Renal cortical epithelial cell (primary cell): ENCODE results near the gene CSAD. TPM values are rescaled to one million over a fixed set of nuclear protein-coding genes. Genes with fewer than 3 reads are reported as not detected.

Experiments
- DNase-seq: peaks from one replicate; pipeline ENCODE4 v3.0.0-alpha.2; 2011; ENCODE audit warnings: low read depth
- total RNA-seq: library from RNA; depleted of rRNA; stranded (reverse); fragments of >200 nt; gene quantifications from 2 replicates; pipeline ENCODE4 v1.2.3, GENCODE V29; 2014

CSAD gene
- total RNA-seq, 1 donor from 2014 or later: 9.1 TPM

DNA sequence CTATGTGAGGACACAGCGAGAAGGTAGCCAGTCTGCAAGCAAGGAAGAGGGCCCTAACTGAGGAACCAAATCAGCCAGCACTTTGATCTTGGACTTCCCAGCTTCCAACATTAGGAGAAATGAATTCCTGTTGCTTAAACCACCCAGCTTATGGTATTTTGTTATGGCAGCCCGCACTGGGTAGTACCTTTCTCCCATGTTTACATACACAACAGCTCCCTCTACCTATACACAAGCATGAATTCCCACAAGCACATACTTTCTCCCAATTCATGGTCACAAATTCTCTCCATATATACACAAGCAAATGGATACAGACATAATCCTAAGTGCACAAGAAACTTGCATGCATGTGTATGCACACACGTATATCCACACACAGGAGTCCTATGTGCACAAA lies 19.0 kb upstream of the CSAD start:
- DNase-seq: no peak

DNA sequence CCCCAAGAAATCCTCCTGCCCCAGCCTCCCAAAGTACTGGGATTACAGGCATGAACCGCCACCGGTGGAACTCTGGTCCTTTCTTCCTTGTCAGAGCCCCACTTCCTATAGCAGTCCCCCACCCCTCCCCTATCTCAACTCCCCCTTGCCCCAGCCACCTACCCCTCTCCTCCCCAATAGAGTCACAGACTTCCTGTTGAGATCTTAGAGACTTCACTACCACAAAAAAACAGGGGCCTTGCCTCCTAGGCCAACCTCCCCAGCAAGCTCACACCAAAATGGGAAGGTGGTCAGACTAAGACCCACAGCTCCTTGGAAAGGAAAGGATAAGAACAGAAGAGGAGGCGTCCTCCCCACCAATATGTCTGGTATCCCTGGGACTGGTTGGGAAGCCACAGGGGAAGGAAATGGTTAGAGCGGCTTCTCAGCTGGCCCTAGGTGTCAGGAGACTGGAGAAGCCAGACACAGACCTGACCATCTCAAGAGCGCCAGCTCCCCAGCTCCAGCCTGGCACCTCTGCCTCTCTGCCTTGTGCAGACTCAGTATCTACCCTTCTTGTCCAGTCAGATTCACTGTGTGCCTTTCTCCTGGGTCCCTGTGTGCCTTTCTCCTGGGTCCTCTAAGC lies 17.9 kb upstream of the CSAD start:
- no peak for DNase-seq

DNA sequence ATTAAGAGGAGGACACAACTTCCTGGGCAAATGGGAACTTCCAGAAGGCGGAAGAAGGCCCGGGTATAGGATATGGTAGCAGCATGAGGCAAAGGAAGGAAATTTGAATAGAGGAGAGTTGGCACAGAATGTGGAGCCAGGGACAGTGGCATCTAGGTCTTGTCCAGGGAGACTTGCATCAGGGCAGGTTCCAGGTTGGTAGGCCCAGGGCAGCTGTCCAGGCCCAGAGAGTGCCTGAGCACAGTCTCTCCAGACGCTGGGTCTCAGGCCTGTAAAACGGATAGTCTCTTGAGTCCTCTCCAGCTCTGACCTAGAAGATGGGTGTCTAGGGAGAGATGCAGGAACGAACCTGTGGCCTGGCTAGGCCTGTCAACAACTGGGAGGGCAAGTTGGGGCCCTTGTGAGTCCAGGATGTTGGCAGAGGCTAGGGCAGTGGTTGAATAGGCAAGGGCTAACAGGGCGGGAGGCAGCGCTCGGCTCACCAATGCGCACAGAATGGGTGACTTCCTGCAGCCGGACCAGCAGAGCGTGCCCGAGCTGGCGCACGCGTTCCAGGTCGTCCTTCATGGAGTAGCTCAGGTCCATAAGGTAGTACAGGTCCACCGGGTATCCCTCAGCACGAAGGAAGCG lies 16.4 kb upstream of the CSAD start:
- DNase-seq: peak; percentile 43

DNA sequence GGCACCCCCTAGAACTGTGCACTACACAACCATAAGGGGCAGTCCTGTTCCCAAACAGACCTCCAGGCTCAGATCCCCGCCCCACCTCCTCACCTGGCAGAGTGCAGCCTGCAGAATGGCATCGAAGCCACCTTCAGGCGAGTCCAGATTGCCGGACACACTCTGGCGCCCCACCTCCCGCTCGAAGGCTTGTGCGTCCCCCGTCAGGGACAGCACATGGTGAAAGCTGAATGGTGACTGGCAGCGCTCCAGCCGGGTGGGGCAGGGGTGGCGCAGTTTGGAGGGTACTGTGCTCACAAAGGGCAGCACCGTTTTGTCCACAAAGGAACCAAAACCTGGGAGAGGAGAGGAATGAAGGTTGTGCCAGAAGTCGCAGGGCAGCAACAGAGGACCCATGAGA lies 15.8 kb upstream of the CSAD start:
- DNase-seq: no peak

GRCh38 chr12:53195516-53196420 lies 15.0 kb upstream of the CSAD start:
- no peak for DNase-seq

GRCh38 chr12:53194973-53195372 lies 14.2 kb upstream of the CSAD start:
- DNase-seq: no peak

- DNase-seq: no peak
These were observed 13.4 kb upstream of the CSAD start for GRCh38 chr12:53193985-53194716.

DNA sequence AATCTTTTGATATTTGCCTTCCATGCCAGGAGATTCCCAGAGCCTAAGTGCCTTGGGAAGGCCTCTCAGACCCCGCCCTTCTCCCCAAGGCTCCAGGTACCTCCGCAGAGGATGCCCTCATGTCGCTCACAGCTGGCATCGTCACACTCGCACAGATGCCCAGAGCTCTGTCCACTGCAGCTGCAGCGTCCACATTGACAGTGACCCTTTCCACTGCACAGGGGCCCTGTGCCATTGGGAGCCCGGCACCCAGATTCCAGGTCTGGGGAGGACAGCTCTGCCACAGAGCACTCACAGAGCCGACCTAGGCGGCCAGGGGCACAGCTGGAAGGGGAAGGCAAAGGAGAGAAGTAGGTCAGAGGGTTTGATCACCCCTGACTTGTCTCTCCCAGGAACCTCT lies 12.3 kb upstream of the CSAD start:
- DNase-seq: no peak

DNA sequence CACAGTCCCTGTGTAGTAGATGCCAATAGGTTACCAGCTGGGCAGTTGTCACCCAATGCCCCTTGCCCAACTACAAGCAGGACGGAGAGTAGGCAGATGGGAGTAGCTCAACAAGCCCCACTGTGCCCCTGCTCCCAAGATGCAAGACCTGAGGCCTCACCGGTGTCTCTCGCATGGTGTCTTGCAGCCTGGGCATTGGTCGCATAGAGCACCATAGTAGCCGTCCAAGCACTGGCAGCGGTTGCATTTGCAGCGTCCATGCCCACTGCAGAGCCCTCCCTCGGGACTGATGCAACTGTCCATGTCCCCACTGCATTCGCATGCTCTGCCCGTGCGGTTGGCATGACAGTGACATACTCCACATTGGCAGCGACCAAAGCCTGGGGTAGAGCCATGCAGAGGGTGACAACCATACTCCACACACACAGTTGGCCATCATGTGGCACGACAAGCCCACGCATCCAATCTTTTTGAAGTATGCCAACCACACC lies 11.9 kb upstream of the CSAD start:
- no peak for DNase-seq

GRCh38 chr12:53191885-53192530 lies 11.3 kb upstream of the CSAD start:
- no peak for DNase-seq

DNA sequence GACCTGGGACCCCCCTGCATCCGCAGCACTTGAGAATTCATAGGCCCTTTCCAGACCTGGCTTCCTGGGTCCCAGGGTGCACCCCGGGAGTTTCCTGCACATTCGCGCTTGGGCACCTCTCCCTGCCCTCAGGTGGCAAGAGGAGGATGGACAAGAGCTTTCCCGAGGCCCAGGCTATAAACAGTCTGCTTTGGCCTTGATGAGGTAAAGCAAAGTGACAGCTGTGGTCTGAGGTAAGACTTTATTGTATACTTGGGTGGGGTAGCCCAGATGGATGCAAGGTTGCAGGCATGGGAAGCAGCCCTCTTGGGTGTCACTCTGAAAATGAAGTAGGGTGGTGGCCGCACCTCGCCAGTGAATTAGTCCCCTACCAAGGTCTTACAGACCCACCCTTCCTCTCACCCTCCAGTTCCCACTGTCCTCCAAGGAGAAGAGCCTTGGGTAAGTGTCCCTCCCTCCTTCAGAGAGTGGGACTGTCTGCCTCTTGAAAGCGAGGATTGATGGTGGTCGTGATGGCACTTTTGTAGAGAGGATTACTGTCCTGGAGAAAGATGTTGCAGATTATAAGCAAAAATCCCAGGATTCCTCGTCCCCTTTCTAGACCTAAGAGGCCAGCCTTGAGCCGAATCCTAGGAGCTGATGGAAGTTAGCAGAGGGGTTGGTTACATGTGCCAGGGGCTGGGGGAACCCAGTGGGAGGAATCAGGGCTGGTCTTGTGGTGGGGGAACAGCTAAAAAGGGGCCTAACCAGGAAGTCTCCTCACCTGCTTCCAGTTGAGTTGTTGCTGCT lies 10.6 kb upstream of the CSAD start:
- DNase-seq: no peak

DNA sequence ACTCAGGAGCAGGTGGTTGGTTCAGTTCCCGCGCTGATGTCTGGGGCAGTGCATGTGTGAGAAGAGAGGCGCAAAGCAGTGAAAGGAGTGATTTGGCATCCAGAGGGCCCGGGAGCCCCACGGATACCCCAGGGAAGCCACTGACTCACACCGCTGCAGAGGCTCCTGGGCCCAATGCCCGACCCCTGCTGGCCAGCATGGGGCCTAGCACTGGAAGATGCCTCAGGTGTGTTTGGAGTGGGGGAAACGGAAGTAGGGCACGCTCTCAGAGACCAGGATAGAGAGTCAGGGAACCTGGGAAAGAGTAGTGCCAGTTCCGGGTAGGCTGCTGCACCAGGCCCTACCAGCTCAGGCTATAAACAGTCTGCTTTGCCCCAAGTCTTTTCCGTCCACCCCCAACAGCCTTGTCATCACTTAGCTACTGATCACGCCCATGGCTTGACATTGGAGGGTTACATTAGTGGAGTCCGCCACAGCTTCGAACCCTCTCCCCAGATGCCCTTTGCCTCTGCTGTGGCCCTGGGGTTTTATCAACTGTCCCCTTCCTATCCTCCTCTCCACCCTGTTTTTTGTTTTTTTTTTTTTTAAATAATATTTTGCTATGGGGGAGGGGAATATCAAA lies 9.5 kb upstream of the CSAD start:
- peak; percentile 30 for DNase-seq

DNA sequence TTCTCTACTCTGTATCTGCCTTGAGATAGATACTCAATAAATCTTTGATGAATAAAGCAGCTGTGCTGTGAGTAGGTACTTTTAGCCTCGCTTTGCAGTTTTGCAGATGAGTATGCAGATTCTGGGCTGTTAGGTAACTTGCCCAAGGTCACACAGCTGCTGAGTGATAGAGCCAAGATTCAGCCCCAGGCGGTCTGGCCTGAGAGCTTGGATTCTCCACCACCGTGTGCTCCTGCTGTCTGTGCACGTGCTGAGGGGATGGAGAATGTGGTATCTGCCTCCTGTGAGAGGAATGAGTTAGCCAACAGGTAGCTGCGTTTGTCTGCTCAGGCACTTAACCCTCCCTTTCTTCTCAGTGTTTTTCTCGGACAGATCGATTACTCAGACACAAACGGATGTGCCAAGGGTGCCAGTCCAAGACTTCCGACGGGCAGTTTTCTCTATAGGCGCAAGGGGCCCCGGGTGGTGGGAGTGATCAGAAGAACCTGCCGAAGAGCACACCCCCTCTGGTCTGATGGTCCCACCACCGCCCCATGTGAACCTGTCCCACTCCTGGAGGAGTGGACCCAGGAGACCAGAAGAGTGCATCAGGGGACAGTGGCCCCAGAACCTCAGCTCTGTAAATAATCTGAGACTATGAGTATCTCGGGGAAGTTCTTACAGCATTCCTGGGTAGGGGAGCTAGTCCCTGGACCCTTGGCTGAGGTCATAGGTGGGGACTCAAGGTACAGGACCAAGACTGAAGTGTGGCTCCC lies 6.6 kb upstream of the CSAD start:
- no peak for DNase-seq

DNA sequence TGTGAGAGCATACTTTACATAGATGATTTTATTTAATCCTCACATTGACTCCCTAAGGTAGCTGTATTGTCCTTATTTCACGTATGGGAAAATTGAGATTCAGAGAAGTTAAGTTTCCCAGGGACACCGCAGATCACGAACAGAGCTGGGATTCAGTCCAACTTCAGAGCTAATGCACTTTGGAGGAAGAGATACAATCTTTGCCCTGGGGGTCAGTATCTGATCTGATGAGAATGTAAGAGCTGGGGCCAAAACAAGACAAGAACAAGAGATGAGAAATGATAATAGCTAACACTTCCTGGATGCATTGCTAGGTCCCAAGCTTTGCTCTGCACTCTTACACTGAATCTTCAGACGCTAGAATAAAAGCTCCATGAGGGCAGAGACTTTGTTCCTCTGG lies 6.0 kb upstream of the CSAD start:
- DNase-seq: no peak

DNA sequence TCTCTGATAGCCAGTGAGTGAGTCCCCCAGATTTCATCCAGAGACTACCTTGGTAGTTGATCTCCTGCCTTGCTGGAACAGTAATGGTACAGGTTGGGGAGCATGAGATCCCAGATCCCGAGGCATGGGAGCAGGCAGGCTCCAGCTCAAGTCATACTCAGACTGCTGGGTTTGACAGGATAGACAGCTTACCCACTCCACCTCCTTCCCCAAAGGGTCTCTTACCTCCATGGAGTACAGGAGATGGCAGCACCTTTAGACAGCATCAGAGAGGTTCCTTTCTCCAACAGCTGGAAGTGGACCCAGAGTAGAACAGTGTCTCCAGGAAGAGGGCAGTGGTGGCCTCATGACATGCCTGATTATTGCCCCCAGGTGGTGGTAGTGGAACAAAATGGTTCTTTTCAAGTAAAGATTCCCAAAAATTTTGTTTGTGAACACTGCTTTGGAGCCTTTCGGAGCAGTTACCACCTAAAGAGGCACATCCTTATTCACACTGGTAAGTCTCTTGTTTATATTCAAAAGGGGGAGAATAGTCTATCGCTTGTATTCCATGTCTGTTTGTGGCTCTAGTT lies 4.9 kb upstream of the CSAD start:
- no peak for DNase-seq

GRCh38 chr12:53184828-53185227 lies 4.1 kb upstream of the CSAD start:
- DNase-seq: no peak

- DNase-seq: no peak
These were observed 2.2 kb upstream of the CSAD start for GRCh38 chr12:53182903-53183302.

DNA sequence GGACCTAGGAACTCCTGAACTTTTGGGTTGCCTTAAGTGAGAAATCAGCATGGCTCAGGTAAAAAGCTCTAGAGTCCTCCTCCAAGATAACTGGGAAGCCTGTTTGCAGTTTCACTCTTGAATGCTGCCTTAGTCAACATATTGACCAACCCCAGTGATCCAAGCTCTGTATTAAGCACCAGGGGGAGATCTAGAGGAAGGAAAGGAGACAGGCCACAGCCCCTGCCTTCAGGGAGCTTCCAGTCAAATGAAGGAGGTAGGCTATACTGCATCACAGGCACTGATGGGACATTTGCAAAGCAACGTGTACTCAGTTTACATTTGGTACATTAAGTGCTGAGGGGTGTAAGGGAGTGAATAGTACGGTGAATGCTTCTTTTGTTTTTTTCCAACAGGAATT lies 1.2 kb upstream of the CSAD start:
- DNase-seq: no peak
